Measurements from ENCODE around the gene COL20A1.

GRCh38 chr20:63273635-63274380 lies 19.2 kb upstream of the COL20A1 start:
- TF ChIP-seq EZH2 (IDR thresholded peaks at IDR 0.05; ENCODE audit: insufficient read depth, poor library complexity, severe bottlenecking) (no peak), EZH2phosphoT487 (IDR thresholded peaks at IDR 0.05; ENCODE audit: insufficient read depth, low read depth) (no peak)
